GM21619 (cell line): Measurements from ENCODE around the gene ALOX15B.
"Not testable (repeated sequence)": the region's sequence is repeated elsewhere in the genome, so short reads cannot be mapped to it uniquely, and the experiment has no call there.

Experiments used
- ATAC-seq: cut with Tn5 transposase; IDR thresholded peaks from one replicate; pipeline ENCODE4 v1.9.1; 2021; ENCODE audit not compliant: unreplicated experiment

Gene ALOX15B

GRCh38 chr17:8061851-8062250 lies 23.0 kb downstream of the ALOX15B start:
- not testable (repeated sequence) for ATAC-seq

DNA sequence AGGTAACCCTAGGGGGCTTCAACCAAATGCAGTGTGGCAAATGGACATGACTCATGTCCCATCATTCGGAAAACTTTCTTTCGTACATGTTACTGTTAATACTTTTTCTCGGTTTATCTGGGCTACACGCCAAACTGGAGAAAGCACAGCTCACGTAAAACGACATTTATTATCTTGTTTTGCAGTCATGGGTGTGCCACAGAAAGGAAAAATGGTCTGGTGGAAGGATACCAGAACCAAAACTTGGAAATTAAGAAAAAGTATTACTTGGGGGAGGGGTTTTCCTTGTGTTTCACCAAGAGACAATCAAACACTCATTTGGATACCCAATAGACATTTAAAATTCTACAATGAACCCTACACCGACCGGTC lies 23.6 kb downstream of the ALOX15B start:
- ATAC-seq, result no peak

GRCh38 chr17:8062807-8063483 lies 24.1 kb downstream of the ALOX15B start:
- ATAC-seq, result no peak

- no peak for ATAC-seq
Observed at GRCh38 chr17:8063761-8064534, 25.1 kb downstream of the ALOX15B start.

GRCh38 chr17:8064561-8065019 lies 25.7 kb downstream of the ALOX15B start:
- ATAC-seq, result no peak

DNA sequence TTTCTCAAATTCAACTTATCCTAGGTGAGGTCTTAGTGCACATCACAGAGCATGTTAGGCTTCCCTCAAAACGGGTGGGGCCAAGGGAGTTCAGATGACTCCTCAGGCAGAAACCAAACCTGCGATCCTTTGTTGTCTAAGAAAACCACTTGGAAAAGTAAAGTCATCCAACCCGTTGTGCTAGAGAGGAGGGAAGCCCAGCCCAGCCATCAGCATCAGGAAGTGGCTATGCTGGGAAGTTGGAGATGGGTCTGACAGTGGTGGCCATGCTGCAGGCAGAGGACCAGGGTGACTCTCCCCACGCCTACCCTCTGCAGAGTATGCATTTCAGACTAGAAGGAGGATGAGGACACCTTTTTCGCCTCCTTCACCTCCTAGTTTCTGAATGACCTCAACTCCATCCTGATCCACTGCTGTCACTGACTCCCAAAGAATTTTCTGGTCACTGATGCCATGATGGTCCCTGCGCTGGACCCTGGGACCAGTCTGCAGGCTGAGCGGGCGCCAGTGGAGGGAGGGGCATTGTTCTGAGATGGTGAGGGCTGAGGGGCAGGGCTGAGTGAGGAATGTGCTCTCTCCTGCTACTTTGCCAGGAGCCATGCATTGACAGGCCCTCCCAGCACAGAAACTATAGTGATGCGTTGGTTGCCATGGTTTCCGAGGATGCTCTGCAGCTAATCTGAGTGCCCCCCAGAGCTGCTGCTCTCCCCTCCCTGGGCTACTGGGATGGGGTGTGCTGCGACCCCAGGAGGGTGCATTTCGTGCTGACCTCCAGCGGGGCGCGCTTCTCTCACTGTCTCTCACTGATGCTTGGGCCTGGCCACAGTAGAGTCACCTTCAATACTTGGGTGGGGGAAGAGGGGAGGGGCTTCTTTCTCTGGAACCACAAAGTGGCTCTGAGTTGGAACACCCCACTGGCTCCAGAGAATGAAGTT lies 28.2 kb downstream of the ALOX15B start:
- ATAC-seq, result no peak

GRCh38 chr17:8067806-8068205 lies 28.9 kb downstream of the ALOX15B start:
- no peak for ATAC-seq

DNA sequence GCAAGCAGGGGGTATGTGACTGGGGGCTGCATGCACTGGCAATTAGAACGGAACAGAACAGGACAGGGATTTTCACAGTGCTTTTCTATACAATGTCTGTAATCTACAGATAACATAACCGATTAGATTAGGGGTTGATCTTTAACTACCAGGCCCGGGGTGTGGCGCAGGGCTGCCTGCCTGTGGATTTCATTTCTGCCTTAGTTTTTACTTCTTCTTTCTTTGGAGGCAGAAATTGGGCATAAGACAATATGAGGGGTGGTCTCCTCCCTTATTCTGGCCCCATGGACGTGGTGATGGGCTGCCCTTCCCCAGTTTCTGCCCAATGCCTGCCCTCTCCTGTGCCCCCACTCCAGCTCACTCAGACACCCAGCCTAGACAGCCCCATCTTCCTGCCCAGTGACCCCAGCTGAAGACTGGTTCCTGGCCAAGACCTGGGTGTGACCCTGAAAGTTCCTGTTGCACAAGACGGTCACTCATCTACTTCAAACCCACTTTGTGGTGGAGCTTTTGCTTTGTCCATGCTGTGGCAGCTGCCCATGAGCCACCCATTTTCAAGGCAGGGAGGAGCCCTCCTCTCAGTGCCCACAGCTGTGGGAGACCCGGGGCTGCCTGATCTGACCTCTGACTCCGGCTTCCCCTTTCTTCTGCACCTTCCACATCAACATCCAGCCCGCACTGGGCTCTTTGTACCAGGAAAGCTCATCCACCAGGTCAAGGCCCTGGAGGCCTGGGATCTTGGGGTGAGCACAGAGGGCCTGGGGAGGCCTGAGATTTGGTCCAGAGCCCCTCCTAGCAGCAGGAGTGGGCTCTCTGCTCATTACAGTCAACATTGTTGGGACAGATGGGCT lies 30.1 kb downstream of the ALOX15B start:
- no peak for ATAC-seq

- no peak for ATAC-seq
Observed at GRCh38 chr17:8069587-8069860, 30.7 kb downstream of the ALOX15B start.

DNA sequence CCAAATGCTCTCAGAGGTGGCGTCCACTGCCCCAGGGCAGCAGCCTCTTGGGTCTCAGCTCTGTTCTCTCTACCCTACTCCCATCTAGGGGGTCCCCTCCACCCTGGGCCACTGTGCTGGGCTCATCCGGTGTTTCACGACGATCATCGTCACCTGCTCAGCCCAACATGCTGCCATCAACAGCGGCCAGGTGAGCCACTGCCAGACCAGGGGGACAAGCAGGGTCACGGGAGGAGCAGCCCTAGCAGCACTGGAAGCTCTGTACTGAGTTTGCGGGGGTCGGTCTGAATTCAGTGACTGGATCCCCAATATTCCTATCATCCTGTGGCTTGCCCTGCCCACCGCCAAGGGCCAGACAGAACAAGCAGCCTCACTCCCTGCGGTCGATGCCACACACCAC lies 32.6 kb downstream of the ALOX15B start:
- ATAC-seq, result no peak

DNA sequence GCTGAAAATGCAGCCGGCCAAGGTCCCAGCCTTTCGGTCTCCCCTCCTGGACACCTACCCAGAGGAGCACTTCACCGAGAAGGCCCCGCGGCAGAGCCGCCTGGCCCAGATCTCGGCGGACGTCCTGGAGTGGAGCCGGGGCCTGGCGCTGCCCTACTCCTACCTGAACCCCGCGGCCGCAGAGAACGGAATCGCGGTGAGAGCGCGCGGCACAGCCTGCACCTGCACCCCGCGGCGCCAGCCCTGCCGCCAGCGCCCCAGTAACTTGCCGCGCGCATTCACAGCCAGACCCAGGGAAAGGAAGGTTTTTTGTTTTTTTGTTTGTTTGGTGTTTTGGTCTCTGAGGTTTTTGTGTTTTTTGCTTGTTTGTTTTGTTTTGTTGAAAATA lies 33.5 kb downstream of the ALOX15B start:
- no peak for ATAC-seq

DNA sequence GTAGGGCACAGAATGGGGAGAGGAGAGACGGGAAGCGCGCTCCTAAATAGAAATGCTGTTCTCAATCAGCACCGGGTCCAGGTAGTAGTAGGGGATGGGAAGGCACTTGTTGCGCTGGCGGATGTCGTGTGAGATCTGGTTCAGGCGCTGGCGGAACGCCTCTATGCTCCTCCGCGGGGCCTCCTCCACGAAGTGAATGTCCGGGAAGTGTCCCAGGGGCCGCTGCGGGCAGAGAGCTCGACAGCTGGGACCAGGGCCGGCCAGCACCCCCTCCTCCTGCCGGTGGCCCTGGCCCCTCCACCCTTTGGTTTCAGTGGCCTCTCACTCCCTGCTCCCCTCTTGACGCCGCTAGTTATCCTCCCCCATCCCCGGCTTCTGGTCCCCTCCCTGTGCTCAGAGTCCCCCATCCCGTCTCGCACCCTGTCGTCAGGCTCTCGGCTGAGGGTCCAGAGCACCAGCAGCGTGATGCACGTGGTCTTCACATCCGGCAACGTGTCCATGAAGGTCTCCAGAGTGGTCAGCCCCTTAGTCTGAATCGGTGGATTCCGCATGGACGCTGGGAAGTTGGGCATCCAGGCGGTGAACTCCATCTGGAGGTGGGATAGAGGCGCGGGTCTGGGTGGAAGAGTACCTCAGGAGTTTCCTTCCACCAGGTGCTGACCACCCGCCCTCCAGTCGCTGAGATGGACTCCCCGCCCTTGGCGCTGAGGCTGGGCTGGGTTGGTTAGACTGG lies 34.0 kb downstream of the ALOX15B start:
- ATAC-seq, result no peak

GRCh38 chr17:8073627-8074484 lies 35.0 kb downstream of the ALOX15B start:
- ATAC-seq, result no peak

GRCh38 chr17:8074554-8074953 lies 35.7 kb downstream of the ALOX15B start:
- no peak for ATAC-seq

GRCh38 chr17:8075081-8075480 lies 36.2 kb downstream of the ALOX15B start:
- no peak for ATAC-seq

DNA sequence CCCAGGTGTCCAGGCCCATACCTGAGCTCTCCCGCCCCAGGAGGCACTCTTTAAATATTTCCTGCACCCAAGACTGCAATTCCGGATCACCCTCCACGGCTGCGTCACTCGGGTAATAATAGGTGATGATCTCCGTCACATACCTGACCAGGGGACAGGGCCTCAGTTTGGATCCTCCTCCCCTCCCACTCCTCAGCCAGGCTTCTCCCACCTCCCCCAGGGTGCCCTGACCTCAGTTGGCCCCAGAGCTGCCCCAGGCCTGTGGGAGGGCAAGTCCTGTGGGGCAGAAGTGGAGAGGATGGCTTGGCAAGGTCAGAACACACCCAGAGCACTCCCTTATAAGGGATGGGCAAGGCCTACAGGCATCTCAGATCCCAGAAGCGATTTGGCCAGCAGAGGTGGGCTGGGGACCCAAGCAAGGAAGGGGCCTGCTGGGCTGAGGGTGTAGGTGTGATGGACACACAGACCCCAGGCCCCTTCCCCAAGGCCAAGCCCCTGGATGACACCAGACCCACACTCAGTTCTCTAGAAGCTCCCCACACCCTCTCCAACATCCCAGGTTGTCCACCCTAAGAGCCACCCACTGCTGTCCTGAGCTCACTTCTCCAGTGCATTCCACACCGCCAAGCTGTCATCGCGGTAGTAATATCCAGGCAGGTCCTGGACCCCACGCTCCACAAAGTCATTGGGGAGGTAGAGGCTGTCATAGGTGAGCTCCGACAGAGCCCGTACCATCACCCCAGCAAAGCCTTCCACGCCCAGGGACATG lies 36.9 kb downstream of the ALOX15B start:
- ATAC-seq, result no peak

- no peak for ATAC-seq
Observed at GRCh38 chr17:8076502-8077266, 37.8 kb downstream of the ALOX15B start.

GRCh38 chr17:8077939-8078338 lies 39.1 kb downstream of the ALOX15B start:
- not testable (repeated sequence) for ATAC-seq
